GM12878 (cell line): ENCODE measurements around the gene TMEM266. TPM values are rescaled to one million over a fixed set of nuclear protein-coding genes. Genes with fewer than 3 reads are reported as not detected.

ENCODE experiments used
- ATAC-seq: fragments of 200-7000 bp; cut with Tn5 transposase; 3 replicates; pipeline ENCODE4 v1.9.1; 2020; ENCODE audit warnings: mild to moderate bottlenecking, moderate library complexity
- BruUV-seq: library from RNA; stranded (reverse); fragments of 400-500 nt; replicated peaks from 2 replicates; lab custom pipeline; 2021; lab: Mats Ljungman, UMichigan
- CTCF ChIA-PET: fragments of 300-600 bp; sonication (Branson Sonifier 250); formaldehyde crosslinking; extraction: SDS; loops from one replicate; lab custom pipeline; 2021; ENCODE audit warnings: inconsistent platforms; lab: Yijun Ruan, JAX
- POLR2A ChIA-PET: fragments of 350-600 bp; formaldehyde crosslinking; extraction: SDS; loops from one replicate; lab custom pipeline; 2021; ENCODE audit warnings: inconsistent platforms; lab: Charles Lee
- RAD21 ChIA-PET: fragments of 300-600 bp; sonication (Branson Sonifier 250); formaldehyde crosslinking; loops from one replicate; lab custom pipeline; 2023; ENCODE audit warnings: antibody characterized with exemption; ENCODE audit not compliant: unreplicated experiment; lab: Charles Lee
- SMC1A ChIA-PET: fragments of 300-600 bp; sonication (Branson Sonifier 250); formaldehyde crosslinking; loops from one replicate; lab custom pipeline; 2023; ENCODE audit not compliant: unreplicated experiment, uncharacterized antibody; lab: Charles Lee
- DNase-seq: peaks from one replicate; pipeline ENCODE4 v3.0.0-alpha.2; 2011; ENCODE audit warnings: low read depth, low spot score
- FAIRE-seq: peaks from 3 replicates; lab custom pipeline; 2011; peaks lifted over from hg19 to GRCh38; lab: Jason Lieb, UNC
- H2AFZ ChIP-seq: 2 replicates; pipeline ENCODE4 v1.6.0; 2011; ENCODE audit warnings: low read depth, low read length, control low read depth; ENCODE audit not compliant: control insufficient read depth
- H3K27ac ChIP-seq: 2 replicates; pipeline ENCODE4 v1.5.1; 2011; ENCODE audit warnings: control low read depth; ENCODE audit not compliant: control insufficient read depth, insufficient read depth
- H3K27me3 ChIP-seq, 2 experiments: replicated peaks in 1 of 2; 2 replicates each; pipeline versions ENCODE4 v1.6.0 to v1.6.1; 2011; ENCODE audit warnings: low read length in 1 of 2; ENCODE audit not compliant: control insufficient read depth in 2 of 2, insufficient read depth in 2 of 2
- H3K36me3 ChIP-seq, 2 experiments: 2 replicates each; pipeline ENCODE4 v1.5.1; 2011; ENCODE audit warnings: low read length in 1 of 2; ENCODE audit not compliant: control insufficient read depth in 2 of 2, insufficient read depth in 2 of 2
- H3K4me1 ChIP-seq: 2 replicates; pipeline ENCODE4 v1.6.1; 2011; ENCODE audit warnings: mild to moderate bottlenecking, low read length, moderate library complexity, mixed read lengths; ENCODE audit not compliant: control insufficient read depth, insufficient read depth
- H3K4me2 ChIP-seq: 2 replicates; pipeline ENCODE4 v1.6.0; 2011; ENCODE audit warnings: control low read depth; ENCODE audit not compliant: control insufficient read depth, insufficient read depth
- H3K4me3 ChIP-seq: fragments of 200-600 bp; sonication (generic); 2 replicates; pipeline ENCODE4 v1.5.1; 2016
- H3K79me2 ChIP-seq: 2 replicates; pipeline ENCODE4 v1.6.0; 2011; ENCODE audit warnings: low read length; ENCODE audit not compliant: control insufficient read depth, insufficient read depth
- H3K9ac ChIP-seq: 2 replicates; pipeline ENCODE4 v1.8.0; 2011; ENCODE audit warnings: low read length, control low read depth, mixed read lengths; ENCODE audit not compliant: control insufficient read depth, insufficient read depth
- H3K9me3 ChIP-seq: replicated peaks from 3 replicates; pipeline ENCODE4 v1.5.1; 2011; ENCODE audit warnings: mild to moderate bottlenecking, low read length; ENCODE audit not compliant: control insufficient read depth, insufficient read depth
- H4K20me1 ChIP-seq: 2 replicates; pipeline ENCODE4 v1.6.0; 2011; ENCODE audit not compliant: control insufficient read depth, insufficient read depth
- BCL11A ChIP-seq: IDR thresholded peaks from 2 replicates; pipeline ENCODE4 v1.6.1; 2011; ENCODE audit warnings: low read depth, low read length
- FOS ChIP-seq: IDR thresholded peaks from 3 replicates; pipeline ENCODE4 v1.6.1; 2011; ENCODE audit warnings: borderline replicate concordance; ENCODE audit not compliant: insufficient read length; ENCODE audit errors: extremely low read depth
- MYB ChIP-seq: fragments of 150-350 bp; IDR thresholded peaks from 2 replicates; pipeline ENCODE4 v1.6.1; 2014; ENCODE audit warnings: mild to moderate bottlenecking, low read depth, low read length, borderline replicate concordance
- NFXL1 ChIP-seq: fragments of 450-650 bp; IDR thresholded peaks from 2 replicates; pipeline ENCODE4 v1.6.1; 2017; ENCODE audit warnings: antibody characterized with exemption, mild to moderate bottlenecking, borderline replicate concordance
- NFYA ChIP-seq: IDR thresholded peaks from 2 replicates; pipeline ENCODE4 v1.6.1; 2011; ENCODE audit warnings: low read depth, mild to moderate bottlenecking, low read length, improper control_type of control experiment, borderline replicate concordance
- NR2F1 ChIP-seq: fragments of 450-650 bp; conservative IDR thresholded peaks from 2 replicates; pipeline ENCODE4 v1.6.1; 2017; ENCODE audit warnings: mild to moderate bottlenecking
- PKNOX1 ChIP-seq: fragments of 450-650 bp; IDR thresholded peaks from 2 replicates; pipeline ENCODE4 v1.6.1; 2016; ENCODE audit warnings: mild to moderate bottlenecking
- RFX5 ChIP-seq: IDR thresholded peaks from 2 replicates; pipeline ENCODE4 v1.6.1; 2011; ENCODE audit warnings: low read depth, low read length, improper control_type of control experiment
- SKIL ChIP-seq: fragments of 450-650 bp; IDR thresholded peaks from 2 replicates; pipeline ENCODE4 v1.6.1; 2017; ENCODE audit warnings: mild to moderate bottlenecking, low read depth, inconsistent platforms; ENCODE audit not compliant: poor library complexity, severe bottlenecking
- SMAD5 ChIP-seq: IDR thresholded peaks from 2 replicates; pipeline ENCODE4 v1.6.1; 2016; ENCODE audit warnings: antibody characterized with exemption, low read depth
- SPI1 ChIP-seq: IDR thresholded peaks from 2 replicates; pipeline ENCODE4 v1.6.1; 2011; ENCODE audit warnings: low read depth, mild to moderate bottlenecking, low read length, moderate library complexity, borderline replicate concordance; ENCODE audit not compliant: insufficient read depth
- TCF12 ChIP-seq: IDR thresholded peaks from 2 replicates; pipeline ENCODE4 v1.6.1; 2011; ENCODE audit warnings: low read depth, mild to moderate bottlenecking, low read length
- YY1 ChIP-seq: IDR thresholded peaks from 2 replicates; pipeline ENCODE4 v1.6.1; 2011; ENCODE audit warnings: low read depth, mild to moderate bottlenecking, low read length
- ZNF217 ChIP-seq: fragments of 450-650 bp; IDR thresholded peaks from 2 replicates; pipeline ENCODE4 v1.6.1; 2017; ENCODE audit warnings: antibody characterized with exemption, mild to moderate bottlenecking
- WGBS: methylation state at CpG from one replicate; pipeline ENCODE4 v1.1.6; 2016; ENCODE audit warnings: low lambda C conversion rate; ENCODE audit not compliant: insufficient replicate concordance, insufficient coverage; ENCODE audit errors: missing lambda C conversion rate; 5-methylcytosine and 5-hydroxymethylcytosine counted together
- in situ Hi-C: fragments of 300-500 bp; cut with MboI; formaldehyde crosslinking; loops from 9 replicates; pipeline ENCODE4 v1.14.3; 2018; ENCODE audit warnings: mixed read lengths
- intact Hi-C: fragments of 100-400 bp; cut with micrococcal nuclease; formaldehyde crosslinking; loops from one replicate; pipeline ENCODE4 v1.14.2; 2022; ENCODE audit not compliant: unreplicated experiment
- polyA plus RNA-seq, 11 experiments: library from polyadenylated mRNA; depleted of rRNA in 4 of 11; unstranded in 6 of 11; stranded (reverse) in 5 of 11; fragments of >200 nt; fragmentation: Nextera tagmentation in 4 of 11; fragmentation: Illumina TruSeq in 1 of 11; extraction: Ambion mirVana in 4 of 11; extraction: Trizol in 1 of 11; gene quantifications; 1 replicate in 1 of 11; 2 replicates in 10 of 11; pipeline versions ENCODE4 v1.2.1 to v1.2.3, GENCODE V29; 2011 to 2016; ENCODE audit warnings: inconsistent platforms in 2 of 11, missing spikeins in 2 of 11, low read depth in 1 of 11
- total RNA-seq, 4 experiments: library from RNA; depleted of rRNA in 3 of 4; stranded (reverse); fragments of >200 nt in 3 of 4; fragmentation: Illumina TruSeq in 1 of 4; extraction: Trizol in 1 of 4; gene quantifications; 2 replicates each; pipeline versions ENCODE4 v1.2.1 to v1.2.3, GENCODE V29; 2013 to 2021
- TF ChIP-seq, protein P1 (sequence below): fragments of 150-350 bp; IDR thresholded peaks from 2 replicates; pipeline ENCODE4 v1.6.1; 2014; ENCODE audit warnings: mild to moderate bottlenecking, low read depth, low read length

The TMEM266 gene
- total and polyA plus RNA-seq, 10 of the 15 experiments (the other 5 are each of a cell fraction or from before 2014, with no cell fraction given), result 0.11 to 0.70 (median 0.39) TPM

- WGBS, result 51% methylated on average over 3 of the region's 3 CpGs
- Histone ChIP-seq H3K4me2 (no peak overlapping the region), H3K9ac (no peak overlapping the region), H3K79me2 (no peaks in the 10 kb centered on the region), H3K36me3 (no peaks in the 10 kb centered on the region), H3K27me3 (no peaks in the 10 kb centered on the region; a peak in 2 of 4 replicates), H3K4me1 (peaks cover 5% of the 10 kb centered on the region; the same call in 1 of the 2 replicates), H3K27ac (no peak overlapping the region), H3K9me3 (no peaks in the 10 kb centered on the region), H2AFZ (no peak overlapping the region), H4K20me1 (no peaks in the 10 kb centered on the region), H3K4me3 (no peak overlapping the region)
- FAIRE-seq (no peak), DNase-seq (no peak), ATAC-seq (no peak)
- CTCF ChIA-PET, result interaction anchor here (1.9 to 10.6 kb wide), 3 partner anchors 8 to 85 kb away, joined by 12 to 127 read pairs (median 12); no protein-coding TSS in a partner anchor
- POLR2A ChIA-PET, result no interaction called here
- BruUV-seq, result no TSS peak
- in situ Hi-C loops, result no loop called here
- intact Hi-C loops, result no loop called here
- RAD21 ChIA-PET, result interaction anchor here (10.8 kb wide), 1 partner anchor 73 kb away, joined by 214 read pairs; no protein-coding TSS in a partner anchor
- TF ChIP-seq ZNF217 (no peak), NFXL1 (no peak), MYB (no peak), RFX5 (no peak), NR2F1 (no peak), SMAD5 (no peak), TCF12 (no peak), YY1 (no peak), FOS (no peak), PKNOX1 (no peak), NFYA (no peak), SKIL (no peak), BCL11A (no peak), SPI1 (no peak)
- TF ChIP-seq, protein P1, sequence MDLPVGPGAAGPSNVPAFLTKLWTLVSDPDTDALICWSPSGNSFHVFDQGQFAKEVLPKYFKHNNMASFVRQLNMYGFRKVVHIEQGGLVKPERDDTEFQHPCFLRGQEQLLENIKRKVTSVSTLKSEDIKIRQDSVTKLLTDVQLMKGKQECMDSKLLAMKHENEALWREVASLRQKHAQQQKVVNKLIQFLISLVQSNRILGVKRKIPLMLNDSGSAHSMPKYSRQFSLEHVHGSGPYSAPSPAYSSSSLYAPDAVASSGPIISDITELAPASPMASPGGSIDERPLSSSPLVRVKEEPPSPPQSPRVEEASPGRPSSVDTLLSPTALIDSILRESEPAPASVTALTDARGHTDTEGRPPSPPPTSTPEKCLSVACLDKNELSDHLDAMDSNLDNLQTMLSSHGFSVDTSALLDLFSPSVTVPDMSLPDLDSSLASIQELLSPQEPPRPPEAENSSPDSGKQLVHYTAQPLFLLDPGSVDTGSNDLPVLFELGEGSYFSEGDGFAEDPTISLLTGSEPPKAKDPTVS, result no peak
- SMC1A ChIA-PET, result interaction anchor here (2.5 kb wide), 1 partner anchor 75 kb away, joined by 16 read pairs; no protein-coding TSS in a partner anchor
These were observed 4.6 kb downstream of the TMEM266 start for GRCh38 chr15:76064375-76064774.
